HG03175 (cell line): Measurements from ENCODE around the gene FMN1.

ENCODE experiments used
- ATAC-seq: cut with Tn5 transposase; IDR thresholded peaks from one replicate; pipeline ENCODE4 v1.9.1; 2021; ENCODE audit warnings: mild to moderate bottlenecking, moderate library complexity; ENCODE audit not compliant: unreplicated experiment

FMN1 gene

GRCh38 chr15:32794973-32795372, 399.5 kb downstream of the FMN1 start:
- ATAC-seq = no peak

- ATAC-seq = no peak
Observed at GRCh38 chr15:32792436-32792835, 402.1 kb downstream of the FMN1 start.

- ATAC-seq = no peak
Observed at GRCh38 chr15:32790352-32790999, 404.0 kb downstream of the FMN1 start.

- ATAC-seq = no peak
Observed at GRCh38 chr15:32787949-32788348, 406.6 kb downstream of the FMN1 start.

- no peak for ATAC-seq
Observed at GRCh38 chr15:32786906-32787305, 407.6 kb downstream of the FMN1 start.

GRCh38 chr15:32784581-32784980, 409.9 kb downstream of the FMN1 start:
- no peak for ATAC-seq

- no peak for ATAC-seq
Observed at GRCh38 chr15:32781781-32782180, 412.7 kb downstream of the FMN1 start.

- no peak for ATAC-seq
Observed at GRCh38 chr15:32778391-32779176, 415.9 kb downstream of the FMN1 start.

- ATAC-seq = no peak
Observed at GRCh38 chr15:32775103-32775502, 419.4 kb downstream of the FMN1 start.

- ATAC-seq = no peak
Observed at GRCh38 chr15:32774022-32774421, 420.5 kb downstream of the FMN1 start.

GRCh38 chr15:32767236-32767635, 427.3 kb downstream of the FMN1 start:
- ATAC-seq = no peak

- ATAC-seq = no peak
Observed at GRCh38 chr15:32766101-32766500, 428.4 kb downstream of the FMN1 start.

GRCh38 chr15:32765236-32765635, 429.3 kb downstream of the FMN1 start:
- no peak for ATAC-seq

- ATAC-seq = no peak
Observed at GRCh38 chr15:32763295-32763694, 431.2 kb downstream of the FMN1 start.

- ATAC-seq = no peak
Observed at GRCh38 chr15:32757426-32757825, 437.1 kb downstream of the FMN1 start.

- no peak for ATAC-seq
Observed at GRCh38 chr15:32750979-32751378, 443.5 kb downstream of the FMN1 start.

GRCh38 chr15:32747921-32748342, 446.6 kb downstream of the FMN1 start:
- no peak for ATAC-seq

GRCh38 chr15:32746116-32746857, 448.2 kb downstream of the FMN1 start:
- no peak for ATAC-seq

GRCh38 chr15:32743411-32744140, 450.9 kb downstream of the FMN1 start:
- ATAC-seq = no peak

- no peak for ATAC-seq
Observed at GRCh38 chr15:32739522-32740063, 454.9 kb downstream of the FMN1 start.

- ATAC-seq = no peak
Observed at GRCh38 chr15:32738666-32739065, 455.8 kb downstream of the FMN1 start.
